AG04450 (cell line): ENCODE measurements around the gene IL1R2. TPM values are rescaled to one million over a fixed set of nuclear protein-coding genes. Genes with fewer than 3 reads are reported as not detected.

Source experiments
- CTCF ChIA-PET: fragments of 300-600, 350-600 bp; formaldehyde crosslinking; extraction: SDS; loops from one replicate; lab custom pipeline; 2022; ENCODE audit warnings: antibody characterized with exemption, inconsistent platforms; lab: Charles Lee
- POLR2A ChIA-PET: fragments of 350-600 bp; formaldehyde crosslinking; extraction: SDS; loops from one replicate; lab custom pipeline; 2021; ENCODE audit warnings: antibody characterized with exemption, inconsistent platforms; lab: Yijun Ruan, JAX
- DNase-seq: peaks from one replicate; pipeline ENCODE4 v3.0.0-alpha.2; 2011; ENCODE audit warnings: low read depth, low spot score
- H3K27ac ChIP-seq: one replicate; pipeline ENCODE4 v1.5.1; 2012; ENCODE audit warnings: low read depth, low read length, control low read depth
- H3K27me3 ChIP-seq: one replicate; pipeline ENCODE4 v1.6.0; 2012; ENCODE audit warnings: low read length; ENCODE audit not compliant: control insufficient read depth, insufficient read depth
- H3K4me3 ChIP-seq: 2 replicates; pipeline ENCODE4 v1.5.1; 2011; ENCODE audit warnings: mild to moderate bottlenecking, low read depth, low read length, control low read depth
- H3K9me3 ChIP-seq: 2 replicates; pipeline ENCODE4 v1.5.1; 2012; ENCODE audit warnings: low read length; ENCODE audit not compliant: control insufficient read depth, insufficient read depth
- polyA plus RNA-seq: library from polyadenylated mRNA; depleted of rRNA; stranded (reverse); fragments of >200 nt; gene quantifications from 2 replicates; pipeline ENCODE4 v1.2.3, GENCODE V29; 2011
- TF ChIP-seq, protein P1 (sequence below): IDR thresholded peaks from 2 replicates; pipeline ENCODE4 v1.5.1; 2011; ENCODE audit warnings: low read depth, low read length, control low read depth, inconsistent platforms

The IL1R2 gene
- polyA plus RNA-seq, 1 experiment = 0.41 TPM

DNA sequence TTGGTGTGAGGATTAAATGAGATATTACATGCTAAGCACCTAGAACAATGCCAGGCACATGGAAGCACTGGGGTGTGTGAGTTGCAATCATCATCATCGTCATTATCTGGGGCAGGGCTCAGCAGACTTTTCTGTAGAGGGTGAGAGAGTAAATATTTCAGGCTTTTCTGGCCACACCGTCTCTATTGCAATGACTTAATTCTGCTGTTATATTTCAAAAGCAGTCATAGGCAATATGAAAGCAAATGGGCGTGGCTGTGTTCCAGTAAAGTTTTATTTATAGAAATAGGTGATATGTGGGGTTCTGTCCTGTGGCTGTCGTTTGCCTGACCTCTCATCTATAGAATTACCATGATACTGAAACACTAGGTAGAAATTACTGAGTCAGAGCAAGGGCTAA is 60.6 kb downstream of the IL1R2 start:
- Histone ChIP-seq H3K9me3 (no peaks in the 10 kb centered on the region), H3K27me3 (no peaks in the 10 kb centered on the region), H3K27ac (no peak overlapping the region), H3K4me3 (no peak overlapping the region)
- TF ChIP-seq, protein P1, sequence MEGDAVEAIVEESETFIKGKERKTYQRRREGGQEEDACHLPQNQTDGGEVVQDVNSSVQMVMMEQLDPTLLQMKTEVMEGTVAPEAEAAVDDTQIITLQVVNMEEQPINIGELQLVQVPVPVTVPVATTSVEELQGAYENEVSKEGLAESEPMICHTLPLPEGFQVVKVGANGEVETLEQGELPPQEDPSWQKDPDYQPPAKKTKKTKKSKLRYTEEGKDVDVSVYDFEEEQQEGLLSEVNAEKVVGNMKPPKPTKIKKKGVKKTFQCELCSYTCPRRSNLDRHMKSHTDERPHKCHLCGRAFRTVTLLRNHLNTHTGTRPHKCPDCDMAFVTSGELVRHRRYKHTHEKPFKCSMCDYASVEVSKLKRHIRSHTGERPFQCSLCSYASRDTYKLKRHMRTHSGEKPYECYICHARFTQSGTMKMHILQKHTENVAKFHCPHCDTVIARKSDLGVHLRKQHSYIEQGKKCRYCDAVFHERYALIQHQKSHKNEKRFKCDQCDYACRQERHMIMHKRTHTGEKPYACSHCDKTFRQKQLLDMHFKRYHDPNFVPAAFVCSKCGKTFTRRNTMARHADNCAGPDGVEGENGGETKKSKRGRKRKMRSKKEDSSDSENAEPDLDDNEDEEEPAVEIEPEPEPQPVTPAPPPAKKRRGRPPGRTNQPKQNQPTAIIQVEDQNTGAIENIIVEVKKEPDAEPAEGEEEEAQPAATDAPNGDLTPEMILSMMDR = no peak
- CTCF ChIA-PET = no interaction called here
- no peak for DNase-seq
- POLR2A ChIA-PET = no interaction called here

- no peak for DNase-seq
- ChIA-PET CTCF (interaction anchor here (2.9 kb wide), 1 partner anchor 33 kb away, joined by 9 read pairs; no protein-coding TSS in a partner anchor), POLR2A (no interaction called here)
These were observed 61.3 kb downstream of the IL1R2 start for GRCh38 chr2:102053096-102053495.

DNA sequence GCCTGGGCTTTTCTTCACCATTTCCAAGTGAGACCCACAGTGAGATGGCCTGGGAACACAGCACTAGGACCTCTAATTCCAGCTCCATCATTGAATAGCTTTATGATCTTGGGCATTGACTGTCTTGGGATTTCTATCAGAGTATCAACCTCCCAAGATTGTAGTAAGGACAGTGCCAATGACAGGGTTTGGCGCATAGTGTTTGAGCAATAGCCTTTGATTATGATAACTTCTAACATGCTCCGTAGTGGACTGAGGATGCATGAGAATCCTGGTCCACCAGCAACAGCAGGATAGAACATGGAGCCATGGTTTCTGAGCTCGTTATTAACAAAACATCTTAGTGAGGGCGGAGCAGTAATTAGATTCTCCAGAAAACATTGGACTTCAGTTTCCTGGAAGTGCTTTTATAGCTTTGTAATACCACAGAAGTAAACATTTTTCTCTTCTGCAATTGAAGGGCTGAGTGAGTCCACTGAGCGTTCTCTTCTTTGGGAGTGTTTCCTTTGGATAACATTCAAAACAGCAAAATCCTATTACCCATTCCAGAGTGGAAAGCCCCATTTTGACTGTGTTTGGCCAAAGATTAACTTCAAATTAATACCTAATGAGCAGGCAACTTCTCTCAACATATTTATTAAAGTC is 63.7 kb downstream of the IL1R2 start:
- H3K9me3 ChIP-seq = no peaks in the 10 kb centered on the region
- ChIA-PET POLR2A (interaction anchor here (0.9 to 1.1 kb wide), 2 partner anchors 9 to 87 kb away, joined by 3 read pairs; partner anchors contain the start of gene IL1R1), CTCF (interaction anchor here (0.8 to 2.9 kb wide), 2 partner anchors 35 to 50 kb away, joined by 4 to 9 read pairs; no protein-coding TSS in a partner anchor)
- TF ChIP-seq, protein P1 = no peak
- DNase-seq = no peak
- H3K4me3 ChIP-seq = no peak overlapping the region
- no peak overlapping the region for H3K27ac ChIP-seq
- H3K27me3 ChIP-seq = no peaks in the 10 kb centered on the region

More at GRCh38 chr2:102053096-102053495, 61.3 kb downstream of the IL1R2 start:
- TF ChIP-seq, protein P1 = no peak
- no peaks in the 10 kb centered on the region for H3K9me3 ChIP-seq
- no peak overlapping the region for H3K27ac ChIP-seq
- no peak overlapping the region for H3K4me3 ChIP-seq
- H3K27me3 ChIP-seq = no peaks in the 10 kb centered on the region

DNA sequence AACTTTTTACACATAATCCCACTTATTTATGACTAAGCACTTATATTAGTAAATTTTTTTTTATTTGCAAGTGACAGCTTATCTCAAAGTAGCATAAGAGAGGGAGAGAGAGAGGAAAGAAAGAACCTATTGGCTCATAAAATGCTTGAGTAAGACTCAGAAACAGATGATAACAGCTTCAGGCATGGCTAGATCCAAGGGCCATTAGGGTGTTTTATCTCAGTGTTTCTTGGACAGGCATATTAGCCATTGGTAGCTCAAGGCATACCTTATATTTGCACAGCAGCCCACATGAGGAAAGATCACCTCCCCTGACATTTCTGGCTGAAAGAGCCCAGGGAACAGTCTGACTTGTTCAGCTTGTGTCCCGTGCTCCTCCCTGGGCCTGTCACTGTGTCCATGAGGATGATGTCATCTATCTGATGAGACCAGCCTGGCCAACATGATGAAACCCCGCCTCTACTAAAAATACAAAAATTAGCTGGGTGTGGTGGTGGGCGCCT is 64.4 kb downstream of the IL1R2 start:
- POLR2A ChIA-PET = interaction anchor here (1.1 kb wide), 1 partner anchor 8 kb away, joined by 3 read pairs; no protein-coding TSS in a partner anchor
- TF ChIP-seq, protein P1 = no peak
- no peaks in the 10 kb centered on the region for H3K27me3 ChIP-seq
- DNase-seq = no peak
- H3K4me3 ChIP-seq = no peak overlapping the region
- CTCF ChIA-PET = interaction anchor here (1.4 to 2.9 kb wide), 2 partner anchors 36 kb away, joined by 4 to 9 read pairs; no protein-coding TSS in a partner anchor
- H3K9me3 ChIP-seq = no peaks in the 10 kb centered on the region
- no peak overlapping the region for H3K27ac ChIP-seq
